ENCODE results near the gene ATP2B1.
"Not testable (repeated sequence)": the region's sequence is repeated elsewhere in the genome, so short reads cannot be mapped to it uniquely, and the experiment has no call there.

Gene ATP2B1

GRCh38 chr12:89710873-89711750 lies 2.5 kb upstream of the ATP2B1 start:
- DNase-seq = peak in 1 of 5 experiments; percentile 11

GRCh38 chr12:89709995-89710872 lies 1.6 kb upstream of the ATP2B1 start:
- DNase-seq = peak in 4 of 5 experiments; percentile 10 to 45 (median 13)

- peak; percentile 97 to 100 (median 99) for DNase-seq
Measured at GRCh38 chr12:89709157-89709994, 738 bp upstream of the ATP2B1 start.

- peak in 4 of 5 experiments; percentile 15 to 51 (median 24) for DNase-seq
Measured at GRCh38 chr12:89707703-89708564, 704 bp downstream of the ATP2B1 start.

- DNase-seq = peak in 2 of 5 experiments; percentile 2 to 27
Measured at GRCh38 chr12:89706986-89707702, 1.5 kb downstream of the ATP2B1 start.

GRCh38 chr12:89706551-89706950 lies 2.1 kb downstream of the ATP2B1 start:
- DNase-seq = no peak

GRCh38 chr12:89704457-89704856 lies 4.2 kb downstream of the ATP2B1 start:
- no peak for DNase-seq

- no peak for DNase-seq
Measured at GRCh38 chr12:89703768-89704167, 4.9 kb downstream of the ATP2B1 start.

- no peak for DNase-seq
Measured at GRCh38 chr12:89702503-89702902, 6.1 kb downstream of the ATP2B1 start.

GRCh38 chr12:89701606-89702206 lies 6.9 kb downstream of the ATP2B1 start:
- no peak for DNase-seq

GRCh38 chr12:89700191-89700810 lies 8.3 kb downstream of the ATP2B1 start:
- DNase-seq = no peak

- DNase-seq = no peak
Measured at GRCh38 chr12:89698607-89699006, 10.0 kb downstream of the ATP2B1 start.

GRCh38 chr12:89697728-89698127 lies 10.9 kb downstream of the ATP2B1 start:
- not testable (repeated sequence) for DNase-seq

GRCh38 chr12:89697296-89697695 lies 11.3 kb downstream of the ATP2B1 start:
- no peak for DNase-seq

GRCh38 chr12:89695830-89696229 lies 12.8 kb downstream of the ATP2B1 start:
- DNase-seq = no peak

GRCh38 chr12:89695100-89695499 lies 13.5 kb downstream of the ATP2B1 start:
- DNase-seq = no peak

- DNase-seq = no peak
Measured at GRCh38 chr12:89694542-89694941, 14.1 kb downstream of the ATP2B1 start.

- no peak for DNase-seq
Measured at GRCh38 chr12:89693639-89694202, 14.9 kb downstream of the ATP2B1 start.

GRCh38 chr12:89692439-89692838 lies 16.2 kb downstream of the ATP2B1 start:
- no peak for DNase-seq

- no peak for DNase-seq
Measured at GRCh38 chr12:89691659-89692058, 17.0 kb downstream of the ATP2B1 start.

Measured in T-helper 2 cell (primary cell).